IMR-90 (cell line): Measurements from ENCODE around the gene AHCYL1.

ENCODE experiments used
- BHLHE40 ChIP-seq: fragments of 150-350 bp; IDR thresholded peaks from 2 replicates; pipeline ENCODE4 v1.6.1; 2016; ENCODE audit warnings: mild to moderate bottlenecking, low read depth, low read length
- CEBPB ChIP-seq: IDR thresholded peaks from 2 replicates; pipeline ENCODE4 v1.6.1; 2012; ENCODE audit warnings: low read depth, low read length, improper control_type of control experiment
- CHD1 ChIP-seq: IDR thresholded peaks from 2 replicates; pipeline ENCODE4 v1.6.1; 2012; ENCODE audit warnings: low read depth, low read length, improper control_type of control experiment
- FOS ChIP-seq: fragments of 150-350 bp; IDR thresholded peaks from 2 replicates; pipeline ENCODE4 v1.6.1; 2016; ENCODE audit warnings: low read depth, low read length
- NFE2L2 ChIP-seq: fragments of 150-350 bp; IDR thresholded peaks from 2 replicates; pipeline ENCODE4 v1.6.1; 2016; ENCODE audit warnings: low read depth, mild to moderate bottlenecking, low read length
- POLR2A ChIP-seq: IDR thresholded peaks from 2 replicates; pipeline ENCODE4 v1.6.1; 2012; ENCODE audit warnings: mild to moderate bottlenecking, low read depth, low read length
- RAD21 ChIP-seq: IDR thresholded peaks from 2 replicates; pipeline ENCODE4 v1.6.1; 2012; ENCODE audit warnings: low read length, improper control_type of control experiment
- RFX5 ChIP-seq: IDR thresholded peaks from 2 replicates; pipeline ENCODE4 v1.8.0; 2012; ENCODE audit warnings: low read depth, mild to moderate bottlenecking, low read length, moderate library complexity
- SMC3 ChIP-seq: fragments of 150-350 bp; IDR thresholded peaks from 2 replicates; pipeline ENCODE4 v1.6.1; 2016; ENCODE audit warnings: low read depth, mild to moderate bottlenecking, antibody characterized with exemption, low read length, moderate library complexity
- USF2 ChIP-seq: fragments of 150-350 bp; IDR thresholded peaks from 2 replicates; pipeline ENCODE4 v1.6.1; 2017; ENCODE audit warnings: mild to moderate bottlenecking, antibody characterized with exemption, low read length, low read depth
- TF ChIP-seq, protein P1 (sequence below): conservative IDR thresholded peaks from 2 replicates; pipeline ENCODE4 v1.5.1; 2012; ENCODE audit warnings: mild to moderate bottlenecking, low read depth, low read length, improper control_type of control experiment

DNA sequence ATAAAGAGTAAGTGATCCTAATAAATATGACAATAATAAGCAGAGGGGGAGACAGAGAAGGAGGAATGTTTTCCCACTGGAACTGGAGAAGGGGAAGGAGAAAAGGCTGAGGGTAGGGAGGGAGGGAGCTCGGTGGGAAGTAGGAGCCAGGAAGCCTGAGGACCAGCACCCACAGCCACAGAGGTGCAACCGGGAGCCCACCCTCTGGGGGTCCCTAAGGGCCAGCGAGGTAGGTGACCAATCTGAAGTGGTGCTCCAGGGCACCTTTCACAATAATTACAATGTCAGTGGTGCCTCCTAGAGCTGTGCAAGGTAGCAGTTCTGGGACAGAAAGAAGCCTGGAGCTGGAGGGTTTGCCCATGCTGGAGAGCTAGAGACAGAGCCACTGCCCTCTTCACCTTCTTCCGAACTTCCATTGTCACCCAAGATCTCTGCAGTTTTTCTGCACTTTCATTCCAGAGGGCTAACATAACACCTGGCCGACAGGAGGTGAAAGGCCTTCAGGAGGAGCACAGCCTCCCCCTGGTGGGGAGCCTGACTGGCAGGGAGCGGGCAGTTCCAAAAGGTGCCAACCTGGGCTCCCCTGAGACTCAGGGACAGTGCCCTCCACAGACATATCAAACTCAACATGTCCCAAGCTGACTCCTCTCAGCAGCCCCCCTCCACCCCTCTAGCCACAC, 4.1 kb upstream of the AHCYL1 start:
- TF ChIP-seq, protein P1, sequence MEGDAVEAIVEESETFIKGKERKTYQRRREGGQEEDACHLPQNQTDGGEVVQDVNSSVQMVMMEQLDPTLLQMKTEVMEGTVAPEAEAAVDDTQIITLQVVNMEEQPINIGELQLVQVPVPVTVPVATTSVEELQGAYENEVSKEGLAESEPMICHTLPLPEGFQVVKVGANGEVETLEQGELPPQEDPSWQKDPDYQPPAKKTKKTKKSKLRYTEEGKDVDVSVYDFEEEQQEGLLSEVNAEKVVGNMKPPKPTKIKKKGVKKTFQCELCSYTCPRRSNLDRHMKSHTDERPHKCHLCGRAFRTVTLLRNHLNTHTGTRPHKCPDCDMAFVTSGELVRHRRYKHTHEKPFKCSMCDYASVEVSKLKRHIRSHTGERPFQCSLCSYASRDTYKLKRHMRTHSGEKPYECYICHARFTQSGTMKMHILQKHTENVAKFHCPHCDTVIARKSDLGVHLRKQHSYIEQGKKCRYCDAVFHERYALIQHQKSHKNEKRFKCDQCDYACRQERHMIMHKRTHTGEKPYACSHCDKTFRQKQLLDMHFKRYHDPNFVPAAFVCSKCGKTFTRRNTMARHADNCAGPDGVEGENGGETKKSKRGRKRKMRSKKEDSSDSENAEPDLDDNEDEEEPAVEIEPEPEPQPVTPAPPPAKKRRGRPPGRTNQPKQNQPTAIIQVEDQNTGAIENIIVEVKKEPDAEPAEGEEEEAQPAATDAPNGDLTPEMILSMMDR, result peak; percentile 42
- no peak for TF ChIP-seq USF2
- TF ChIP-seq POLR2A, result no peak
- TF ChIP-seq RFX5, result no peak
- TF ChIP-seq CHD1, result no peak
- no peak for TF ChIP-seq NFE2L2
- TF ChIP-seq RAD21, result peak; percentile 52
- TF ChIP-seq SMC3, result peak; percentile 49; the same call in 1 of the 2 replicates
- TF ChIP-seq CEBPB, result no peak
- TF ChIP-seq FOS, result no peak
- no peak for TF ChIP-seq BHLHE40
